H1 (cell line): ENCODE results near the gene DYNLL1. TPM values are rescaled to one million over a fixed set of nuclear protein-coding genes. Genes with fewer than 3 reads are reported as not detected.

Source experiments
- CTCF ChIA-PET: fragments of 300-600 bp; sonication (Branson Sonifier 250); formaldehyde crosslinking; loops from one replicate; lab custom pipeline; 2021; ENCODE audit not compliant: partially characterized antibody; lab: Charles Lee
- POLR2A ChIA-PET: fragments of 300-600 bp; sonication (Branson Sonifier 250); formaldehyde crosslinking; loops from one replicate; lab custom pipeline; 2021; ENCODE audit warnings: inconsistent platforms; ENCODE audit not compliant: partially characterized antibody; lab: Charles Lee
- DNase-seq, 2 experiments: peaks; one replicate each; pipeline versions ENCODE4 v3.0.0 to v3.0.0-alpha.2; 2010 to 2022; ENCODE audit warnings: low spot score in 2 of 2, low read depth in 1 of 2, mixed read lengths in 1 of 2
- FAIRE-seq: peaks from 2 replicates; lab custom pipeline; 2011; peaks lifted over from hg19 to GRCh38; lab: Jason Lieb, UNC
- H2AFZ ChIP-seq: 2 replicates; pipeline ENCODE4 v1.8.1; 2012; ENCODE audit warnings: low read length, inconsistent platforms
- H2AK5ac ChIP-seq: 2 replicates; pipeline ENCODE4 v1.6.1; 2013; ENCODE audit warnings: low read depth, low read length
- H2BK120ac ChIP-seq: replicated peaks from 2 replicates; pipeline ENCODE3; 2013; ENCODE audit warnings: low read depth, low read length, inconsistent platforms
- H2BK12ac ChIP-seq: 2 replicates; pipeline ENCODE4 v1.6.1; 2013; ENCODE audit warnings: low read depth, low read length
- H2BK15ac ChIP-seq: 2 replicates; pipeline ENCODE4 v1.6.1; 2013; ENCODE audit warnings: low read length
- H2BK20ac ChIP-seq: 2 replicates; pipeline ENCODE4 v1.6.1; 2013; ENCODE audit warnings: low read length
- H2BK5ac ChIP-seq: 2 replicates; pipeline ENCODE4 v1.6.1; 2013; ENCODE audit warnings: low read depth, low read length
- H3K14ac ChIP-seq: 2 replicates; pipeline ENCODE4 v1.6.1; 2013; ENCODE audit warnings: inconsistent platforms; ENCODE audit not compliant: insufficient read length
- H3K18ac ChIP-seq: 2 replicates; pipeline ENCODE4 v1.6.1; 2013; ENCODE audit warnings: low read length; ENCODE audit errors: extremely low read depth
- H3K23ac ChIP-seq: 2 replicates; pipeline ENCODE4 v1.6.1; 2013; ENCODE audit warnings: inconsistent platforms; ENCODE audit not compliant: insufficient read length
- H3K23me2 ChIP-seq: 2 replicates; pipeline ENCODE4 v1.6.1; 2013; ENCODE audit warnings: low read depth, low read length
- H3K27ac ChIP-seq: 2 replicates; pipeline ENCODE4 v1.6.1; 2011; ENCODE audit warnings: low read depth, low read length, inconsistent platforms
- H3K27me3 ChIP-seq, 4 experiments: replicated peaks in 1 of 4; 1 replicate in 1 of 4; 2 replicates in 3 of 4; pipeline versions ENCODE4 v1.6.1 to v1.8.1; 2011 to 2013; ENCODE audit warnings: low read length in 3 of 4, mild to moderate bottlenecking in 3 of 4, inconsistent platforms in 2 of 4, mixed read lengths in 2 of 4, moderate library complexity in 1 of 4; ENCODE audit not compliant: control insufficient read depth in 3 of 4, insufficient read depth in 3 of 4; ENCODE audit errors: extremely low read depth in 1 of 4
- H3K36me3 ChIP-seq, 4 experiments: 2 replicates each; pipeline versions ENCODE4 v1.6.1 to v1.8.1; 2011 to 2013; ENCODE audit warnings: mild to moderate bottlenecking in 4 of 4, low read length in 3 of 4, moderate library complexity in 2 of 4, control low read depth in 1 of 4, inconsistent platforms in 1 of 4; ENCODE audit not compliant: insufficient read depth in 4 of 4, control insufficient read depth in 2 of 4
- H3K4ac ChIP-seq: replicated peaks from 2 replicates; pipeline ENCODE3; 2013; ENCODE audit warnings: low read length, low read depth, mixed read lengths, inconsistent platforms; ENCODE audit not compliant: insufficient read length
- H3K4me1 ChIP-seq, 4 experiments: replicated peaks in 1 of 4; 1 replicate in 1 of 4; 2 replicates in 3 of 4; pipeline versions ENCODE4 v1.6.1 to v1.8.1; 2011 to 2013; ENCODE audit warnings: low read length in 3 of 4, inconsistent platforms in 2 of 4, mixed read lengths in 1 of 4; ENCODE audit not compliant: insufficient read depth in 4 of 4, control insufficient read depth in 3 of 4
- H3K4me2 ChIP-seq, 2 experiments: 2 replicates each; pipeline versions ENCODE4 v1.6.1 to v1.8.1; 2011 to 2013; ENCODE audit warnings: low read depth in 2 of 2, low read length in 2 of 2, control low read depth in 1 of 2, inconsistent platforms in 1 of 2, mild to moderate bottlenecking in 1 of 2; ENCODE audit not compliant: insufficient read depth in 1 of 2
- H3K4me3 ChIP-seq, 4 experiments: fragments of 200-600, 300-600 bp in 1 of 4; sonication (generic), shearing (Covaris generic), sonication (Bioruptor Twin) in 1 of 4; 2 replicates each; pipeline versions ENCODE4 v1.5.1 to v1.8.1; 2011 to 2016; ENCODE audit warnings: low read length in 4 of 4, low read depth in 3 of 4, control low read depth in 2 of 4, inconsistent platforms in 2 of 4, mild to moderate bottlenecking in 2 of 4, mixed read lengths in 1 of 4, moderate library complexity in 1 of 4; ENCODE audit not compliant: insufficient read depth in 2 of 4; ENCODE audit errors: extremely low read depth in 1 of 4
- H3K56ac ChIP-seq: replicated peaks from 2 replicates; pipeline ENCODE3; 2013; ENCODE audit warnings: low read depth, mild to moderate bottlenecking, mixed read lengths, low read length, inconsistent platforms; ENCODE audit not compliant: insufficient read length
- H3K79me1 ChIP-seq: 2 replicates; pipeline ENCODE4 v1.6.1; 2013; ENCODE audit warnings: low read depth, low read length, control low read depth
- H3K79me2 ChIP-seq, 2 experiments: 2 replicates each; pipeline versions ENCODE4 v1.6.1 to v1.8.1; 2012 to 2013; ENCODE audit warnings: low read length in 2 of 2, mild to moderate bottlenecking in 2 of 2, inconsistent platforms in 1 of 2; ENCODE audit not compliant: insufficient read depth in 2 of 2, control insufficient read depth in 1 of 2
- H3K9ac ChIP-seq, 4 experiments: replicated peaks in 1 of 4; 1 replicate in 1 of 4; 2 replicates in 3 of 4; pipeline versions ENCODE4 v1.6.1 to v1.8.1; 2011 to 2013; ENCODE audit warnings: low read depth in 3 of 4, low read length in 3 of 4, control low read depth in 2 of 4, mild to moderate bottlenecking in 2 of 4, moderate library complexity in 2 of 4, inconsistent platforms in 1 of 4; ENCODE audit errors: extremely low read depth in 1 of 4
- H3K9me3 ChIP-seq, 2 experiments: 2 replicates each; pipeline versions ENCODE4 v1.6.1 to v1.8.1; 2012 to 2013; ENCODE audit warnings: mild to moderate bottlenecking in 2 of 2, moderate library complexity in 2 of 2, control low read depth in 1 of 2, inconsistent platforms in 1 of 2, low read depth in 1 of 2, low read length in 1 of 2, mixed read lengths in 1 of 2; ENCODE audit not compliant: insufficient read depth in 2 of 2
- H4K20me1 ChIP-seq, 2 experiments: replicated peaks in 1 of 2; 2 replicates each; pipeline versions ENCODE3 to v1.8.1; 2011 to 2013; ENCODE audit warnings: inconsistent platforms in 2 of 2, low read length in 2 of 2, mild to moderate bottlenecking in 1 of 2; ENCODE audit not compliant: insufficient read depth in 2 of 2, control insufficient read depth in 1 of 2
- H4K5ac ChIP-seq: 2 replicates; pipeline ENCODE4 v1.6.1; 2013; ENCODE audit warnings: low read length, low read depth, mixed read lengths, inconsistent platforms; ENCODE audit not compliant: insufficient read length
- H4K8ac ChIP-seq: 2 replicates; pipeline ENCODE4 v1.8.0; 2013; ENCODE audit warnings: mild to moderate bottlenecking, moderate library complexity, low read length, inconsistent platforms; ENCODE audit not compliant: insufficient read depth; ENCODE audit errors: extremely low read depth
- H4K91ac ChIP-seq: replicated peaks from 2 replicates; pipeline ENCODE3; 2013; ENCODE audit warnings: low read length, mixed read lengths, inconsistent platforms; ENCODE audit not compliant: insufficient read length
- ASH2L ChIP-seq: fragments of 200-600, 300-600 bp; sonication (generic); IDR thresholded peaks from one replicate; pipeline ENCODE4 v1.7.1; 2017; ENCODE audit warnings: low read length
- SAP30 ChIP-seq: fragments of 300-600 bp; sonication (generic); IDR thresholded peaks from 2 replicates; pipeline ENCODE4 v1.7.1; 2012; ENCODE audit warnings: low read length, moderate library complexity, mild to moderate bottlenecking, inconsistent platforms; ENCODE audit not compliant: insufficient read depth, insufficient replicate concordance
- WGBS, 2 experiments: shearing (Covaris generic) in 1 of 2; methylation state at CpG; one replicate each; pipeline versions ENCODE4 v1.1.6 to v1.1.7; 2013 to 2015; ENCODE audit warnings: low lambda C conversion rate in 2 of 2, mixed read lengths in 2 of 2, inconsistent platforms in 1 of 2, low coverage in 1 of 2, missing lambda C conversion rate in 1 of 2; ENCODE audit not compliant: insufficient replicate concordance in 2 of 2, insufficient coverage in 1 of 2, insufficient read length in 1 of 2; ENCODE audit errors: extremely low coverage in 1 of 2, missing lambda C conversion rate in 1 of 2; 5-methylcytosine and 5-hydroxymethylcytosine counted together
- polyA plus RNA-seq, 7 experiments: library from polyadenylated mRNA; depleted of rRNA in 3 of 7; stranded (reverse) in 5 of 7; unstranded in 2 of 7; fragments of >200 nt in 5 of 7; fragments of 200-250 nt in 2 of 7; gene quantifications; 1 replicate in 5 of 7; 2 replicates in 1 of 7; 4 replicates in 1 of 7; pipeline versions ENCODE4 v1.2.1 to v1.2.3, GENCODE V29; 2011 to 2013; ENCODE audit warnings: missing spikeins in 2 of 7, mixed read lengths in 2 of 7
- total RNA-seq: library from RNA; stranded (reverse); fragmentation: NEBNext Ultra II Directional; extraction: Animal tissue kit (Norgen Biotek cat#: 25700); gene quantifications from 2 replicates; pipeline ENCODE4 v1.2.1, GENCODE V29; 2021

DYNLL1 gene
- total and polyA plus RNA-seq, 2 of the 8 experiments (the other 6 are each of a cell fraction or from before 2014, with no cell fraction given): 423 to 488 TPM

DNA sequence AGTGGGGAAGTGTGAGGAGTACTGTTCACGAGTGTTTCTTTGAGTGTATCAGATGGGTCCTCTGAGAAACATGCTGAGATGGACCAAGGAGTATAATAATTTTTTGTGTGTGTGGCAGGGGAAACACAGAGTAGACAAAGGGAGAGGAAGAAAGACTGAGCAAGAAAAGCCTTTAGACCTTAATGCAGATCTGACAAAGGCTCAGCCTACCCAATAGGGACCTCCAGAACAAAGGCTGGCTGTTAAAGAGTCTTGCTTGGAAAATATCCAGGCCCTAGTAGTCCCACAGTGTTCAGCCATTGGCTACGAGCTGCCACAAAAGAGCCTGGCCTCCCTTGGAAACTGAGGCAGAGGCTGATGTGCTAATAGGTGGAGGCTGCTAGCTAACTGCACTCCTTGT lies 19.6 kb downstream of the DYNLL1 start:
- Histone ChIP-seq H2BK15ac (no peak overlapping the region), H3K14ac (no peak overlapping the region), H2BK12ac (no peak overlapping the region), H3K27me3 (no peaks in the 10 kb centered on the region), H3K79me2 (no peaks in the 10 kb centered on the region), H3K79me1 (0 out of 2 replicates have a peak, but pooled peaks cover 2% of the 10 kb centered on the region), H3K4me1 (no peaks in the 10 kb centered on the region), H3K4ac (no peak overlapping the region), H3K4me2 (no peak overlapping the region), H2BK120ac (no peak overlapping the region), H4K20me1 (no peaks in the 10 kb centered on the region), H4K5ac (no peak overlapping the region), H2BK20ac (no peak overlapping the region), H3K36me3 (peaks cover 8 to 31% (median 17%) of the 10 kb centered on the region in 4 experiments; a peak in 7 of 8 replicates), H3K23ac (no peak overlapping the region), H2AK5ac (no peak overlapping the region), H4K8ac (no peak overlapping the region), H3K18ac (no peak overlapping the region), H3K4me3 (no peak overlapping the region), H3K9me3 (no peaks in the 10 kb centered on the region), H4K91ac (no peak overlapping the region), H3K9ac (no peak overlapping the region), H3K56ac (no peak overlapping the region), H2BK5ac (no peak overlapping the region), H3K23me2 (no peaks in the 10 kb centered on the region), H2AFZ (no peak overlapping the region), H3K27ac (no peak overlapping the region)
- ChIA-PET POLR2A (interaction anchor here (1.4 to 5.1 kb wide), 4 partner anchors 9 to 20 kb away, joined by 5 to 31 read pairs (median 14); partner anchors contain the start of gene DYNLL1), CTCF (interaction anchor here (0.8 to 1.4 kb wide), 8 partner anchors 11 to 63 kb away, joined by 3 to 4 read pairs (median 3); no protein-coding TSS in a partner anchor)
- TF ChIP-seq ASH2L (no peak), SAP30 (no peak)
- no peak for FAIRE-seq
- no peak for DNase-seq
- 93% methylated on average over 2 of the region's 2 CpGs; no CpG with 5 or more reads in 1 of the 2 experiments for WGBS, 2 experiments
